ENCODE measurements around the gene KIF26B. TPM values are rescaled to one million over a fixed set of nuclear protein-coding genes. Genes with fewer than 3 reads are reported as not detected.

KIF26B gene
- total and polyA plus RNA-seq, 10 of the 15 experiments (the other 5 are each of a cell fraction or from before 2014, with no cell fraction given) = 0.35 to 11.6 (median 2.2) TPM

- TF ChIP-seq SMAD1 (IDR thresholded peaks at IDR 0.05; ENCODE audit: low read depth, partially characterized antibody) = no peak
- TF ChIP-seq MYC (IDR thresholded peaks at IDR 0.05; ENCODE audit: insufficient read depth, insufficient read length, insufficient replicate concordance, low read length, severe bottlenecking) = no peak
- no peak for TF ChIP-seq REST (IDR thresholded peaks at IDR 0.05; ENCODE audit: low read depth, low read length)
- TF ChIP-seq USF1 (IDR thresholded peaks at IDR 0.05; ENCODE audit: borderline replicate concordance, extremely low read length, insufficient read depth, low read depth, low read length) = no peak
Observed at GRCh38 chr1:245195398-245195797, 40.6 kb downstream of the KIF26B start (continued).

GRCh38 chr1:245197121-245197520 is 42.3 kb downstream of the KIF26B start:
- Histone ChIP-seq H3K4me2 (ENCODE audit: control insufficient read depth, insufficient read depth) (no peak overlapping the region), H3K9ac (ENCODE audit: control insufficient read depth, insufficient read depth, low read length) (no peak overlapping the region), H3K4me3 (no peak overlapping the region), H3K9me3 (replicated peaks; ENCODE audit: control insufficient read depth, insufficient read depth, low read length) (no peaks in the 10 kb centered on the region), H3K4me1 (ENCODE audit: control insufficient read depth, insufficient read depth, low read length) (no peaks in the 10 kb centered on the region), H2AFZ (ENCODE audit: control insufficient read depth, low read depth, low read length) (no peak overlapping the region), H4K20me1 (ENCODE audit: control insufficient read depth, insufficient read depth) (no peaks in the 10 kb centered on the region), H3K36me3 (ENCODE audit: control insufficient read depth in 2 of 2, insufficient read depth in 2 of 2, low read length in 1 of 2) (no peaks in the 10 kb centered on the region), H3K27ac (ENCODE audit: control insufficient read depth, insufficient read depth) (no peak overlapping the region), H3K27me3 (replicated peaks in 1 of 2; ENCODE audit: control insufficient read depth in 2 of 2, insufficient read depth in 2 of 2, low read length in 1 of 2) (no peaks in the 10 kb centered on the region), H3K79me2 (ENCODE audit: control insufficient read depth, insufficient read depth, low read length) (no peaks in the 10 kb centered on the region)
- no peak for ATAC-seq
- in situ Hi-C loops (cut with MboI) = no loop called here
- no TSS peak for BruUV-seq (replicated peaks)
- intact Hi-C loops (cut with micrococcal nuclease; ENCODE audit: unreplicated experiment) = no loop called here
- SMC1A ChIA-PET (ENCODE audit: uncharacterized antibody, unreplicated experiment) = no interaction called here
- 37% methylated on average over 3 of the region's 3 CpGs for WGBS (ENCODE audit: insufficient coverage, insufficient replicate concordance, low lambda C conversion rate, missing lambda C conversion rate)
- DNase-seq (ENCODE audit: low read depth, low spot score) = no peak
- no peak for FAIRE-seq
- CTCF ChIA-PET = no interaction called here
- RAD21 ChIA-PET (ENCODE audit: unreplicated experiment) = no interaction called here
- POLR2A ChIA-PET = no interaction called here
- no peak for TF ChIP-seq IKZF1 (conservative IDR thresholded peaks at IDR 0.05)
- no peak for TF ChIP-seq PKNOX1 (IDR thresholded peaks at IDR 0.05)
- TF ChIP-seq ZBTB33 (IDR thresholded peaks at IDR 0.05) = no peak
- TF ChIP-seq MXI1 (IDR thresholded peaks at IDR 0.05; ENCODE audit: low read depth, low read length) = no peak
- TF ChIP-seq BMI1 (IDR thresholded peaks at IDR 0.05; ENCODE audit: borderline replicate concordance) = no peak
- TF ChIP-seq E2F4 (IDR thresholded peaks at IDR 0.05; ENCODE audit: low read depth, low read length) = no peak
- TF ChIP-seq ATF3 (IDR thresholded peaks at IDR 0.05; ENCODE audit: borderline replicate concordance, extremely low read depth, low read depth, low read length) = no peak
- TF ChIP-seq NRF1 (conservative IDR thresholded peaks at IDR 0.05; ENCODE audit: low read depth, low read length) = no peak
- TF ChIP-seq FOS (IDR thresholded peaks at IDR 0.05; ENCODE audit: borderline replicate concordance, extremely low read depth, insufficient read length) = no peak
